Kidney glomerular epithelial cell (primary cell): ENCODE results near the gene CIRBP.
"Not testable (repeated sequence)": the region's sequence is repeated elsewhere in the genome, so short reads cannot be mapped to it uniquely, and the experiment has no call there.

ENCODE experiments used
- DNase-seq: peaks from one replicate; lab custom pipeline; 2025; lab: John Stamatoyannopoulos, UW

CIRBP gene

DNA sequence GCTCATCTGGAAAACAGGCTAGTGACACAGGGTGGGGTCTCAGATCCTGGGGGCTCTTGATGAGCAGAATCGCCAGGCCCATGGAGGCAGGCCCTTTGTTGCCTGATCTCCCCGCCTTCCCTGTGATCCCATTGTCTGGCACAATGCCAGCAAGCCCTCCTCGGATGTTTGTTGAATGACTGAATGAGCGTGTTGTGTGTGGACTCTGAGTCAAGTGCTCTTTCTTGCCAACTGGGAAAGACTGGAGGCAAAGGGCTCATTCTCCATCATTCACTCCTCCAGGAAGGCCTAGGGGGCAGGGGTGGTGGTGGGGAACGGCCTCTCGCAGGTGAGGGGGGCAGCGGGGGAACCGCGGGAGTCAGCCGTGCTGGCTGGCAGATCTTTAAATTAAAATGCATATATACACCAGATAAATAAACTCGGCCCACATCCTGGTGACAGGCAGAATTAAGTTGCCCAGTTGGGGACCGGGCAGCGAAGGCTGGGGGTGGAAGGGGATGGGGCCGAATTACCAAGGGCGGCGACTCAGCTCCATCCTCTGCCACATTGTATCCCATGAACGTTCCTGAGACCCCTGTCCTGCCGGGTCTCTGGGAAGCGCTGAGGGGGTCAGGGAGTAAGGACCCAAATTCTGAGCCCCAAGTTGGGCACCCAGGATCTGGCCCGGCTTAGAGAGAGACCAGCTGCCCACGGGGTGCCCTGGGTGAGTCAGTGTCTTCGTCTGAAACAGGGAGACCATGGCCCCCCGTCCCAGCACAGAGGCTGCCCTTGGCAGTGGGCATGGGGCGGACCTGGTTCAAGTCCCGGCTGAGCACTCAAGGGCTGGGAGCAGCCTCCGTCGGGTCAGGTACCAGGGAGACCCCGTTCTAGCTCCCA lies 41.1 kb downstream of the CIRBP start:
- DNase-seq = no peak

DNA sequence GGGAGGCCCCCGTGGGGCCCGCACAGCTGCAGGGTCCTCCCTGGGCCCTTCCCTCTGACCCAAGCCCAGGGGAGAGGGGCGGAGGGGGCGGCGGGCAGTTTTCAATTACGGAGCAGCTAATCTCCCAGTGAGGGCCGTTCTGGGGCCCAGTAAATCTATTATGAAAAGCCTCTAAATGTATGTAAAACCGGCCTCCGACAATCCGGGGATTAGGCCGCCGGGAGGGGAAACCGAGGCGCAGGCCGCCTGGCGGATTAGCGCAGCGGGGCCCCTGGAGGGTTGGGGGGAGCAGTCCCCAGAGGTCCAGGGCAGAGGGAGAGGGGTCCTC lies 41.7 kb downstream of the CIRBP start:
- no peak for DNase-seq

DNA sequence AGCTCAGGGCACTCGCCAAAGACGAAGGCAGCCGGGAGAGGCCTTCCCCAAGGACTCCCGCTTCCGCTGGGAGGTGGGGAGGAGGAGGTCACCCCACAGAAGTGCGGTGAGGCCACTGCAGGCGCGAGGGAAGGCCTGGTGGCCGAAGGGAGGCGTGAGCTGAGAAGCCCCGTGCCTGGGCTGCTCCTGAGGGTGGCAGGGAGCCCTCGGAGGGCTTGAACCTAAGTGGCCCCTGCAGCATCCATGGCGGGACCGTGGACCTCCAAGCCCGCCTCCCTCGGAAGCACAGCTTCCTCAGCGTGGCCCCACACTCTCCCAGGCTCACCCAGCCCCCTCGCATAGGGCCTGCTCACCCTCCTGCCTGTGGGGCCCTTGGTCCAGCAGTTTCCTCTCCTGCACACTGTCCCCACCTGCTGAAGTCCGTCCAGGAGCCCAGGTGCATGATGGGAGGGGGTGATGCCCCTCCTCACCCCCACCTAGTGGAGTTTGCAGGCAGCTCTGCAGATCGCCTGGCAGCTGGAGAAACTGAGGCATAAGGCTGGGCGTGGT lies 42.5 kb downstream of the CIRBP start:
- DNase-seq = no peak

DNA sequence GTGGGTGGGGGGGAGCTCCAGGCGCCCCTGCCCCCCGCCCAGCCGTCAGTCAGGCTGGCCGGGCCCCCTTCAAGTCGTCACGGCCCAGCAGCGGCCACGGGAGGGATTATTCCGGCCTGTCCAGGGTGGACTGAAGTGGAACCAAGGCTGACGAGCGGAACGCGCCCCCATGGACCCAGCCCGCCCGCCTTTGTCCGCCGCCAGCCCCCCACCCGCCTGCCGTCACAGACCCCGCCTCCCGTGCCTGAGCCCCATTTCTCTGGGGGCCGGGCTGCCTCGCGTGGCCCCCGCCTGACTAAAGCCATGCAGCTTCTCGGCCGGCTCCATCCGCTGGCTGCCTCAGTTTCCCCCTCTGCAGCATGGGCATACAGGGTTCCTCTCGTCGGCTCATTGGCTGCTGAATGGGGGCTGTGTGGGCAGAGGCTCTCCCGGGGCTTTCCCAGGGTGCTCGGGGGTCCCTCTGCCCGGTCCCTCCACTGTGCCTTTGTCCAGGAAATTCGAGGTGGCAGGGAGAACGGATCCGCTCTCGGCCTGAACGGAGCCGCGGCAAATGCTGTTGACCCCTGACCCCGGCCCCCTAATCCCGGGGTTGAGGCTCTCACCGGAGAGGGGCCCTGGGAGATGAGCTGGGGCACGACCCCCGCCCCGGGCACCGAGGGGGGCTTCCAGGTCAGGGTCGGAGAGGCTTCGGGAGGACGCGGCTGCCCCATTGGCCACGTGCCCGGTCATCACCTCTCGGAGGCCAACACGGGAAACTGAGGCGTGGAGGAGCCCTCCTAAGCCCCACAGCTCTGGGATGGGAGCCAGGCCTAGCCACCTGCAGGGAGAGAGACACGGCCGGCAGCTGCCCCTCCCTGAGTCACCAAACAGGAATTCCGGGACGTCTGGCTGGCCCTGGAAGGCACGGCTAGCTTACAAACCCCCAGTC lies 43.9 kb downstream of the CIRBP start:
- DNase-seq = peak; percentile 70

DNA sequence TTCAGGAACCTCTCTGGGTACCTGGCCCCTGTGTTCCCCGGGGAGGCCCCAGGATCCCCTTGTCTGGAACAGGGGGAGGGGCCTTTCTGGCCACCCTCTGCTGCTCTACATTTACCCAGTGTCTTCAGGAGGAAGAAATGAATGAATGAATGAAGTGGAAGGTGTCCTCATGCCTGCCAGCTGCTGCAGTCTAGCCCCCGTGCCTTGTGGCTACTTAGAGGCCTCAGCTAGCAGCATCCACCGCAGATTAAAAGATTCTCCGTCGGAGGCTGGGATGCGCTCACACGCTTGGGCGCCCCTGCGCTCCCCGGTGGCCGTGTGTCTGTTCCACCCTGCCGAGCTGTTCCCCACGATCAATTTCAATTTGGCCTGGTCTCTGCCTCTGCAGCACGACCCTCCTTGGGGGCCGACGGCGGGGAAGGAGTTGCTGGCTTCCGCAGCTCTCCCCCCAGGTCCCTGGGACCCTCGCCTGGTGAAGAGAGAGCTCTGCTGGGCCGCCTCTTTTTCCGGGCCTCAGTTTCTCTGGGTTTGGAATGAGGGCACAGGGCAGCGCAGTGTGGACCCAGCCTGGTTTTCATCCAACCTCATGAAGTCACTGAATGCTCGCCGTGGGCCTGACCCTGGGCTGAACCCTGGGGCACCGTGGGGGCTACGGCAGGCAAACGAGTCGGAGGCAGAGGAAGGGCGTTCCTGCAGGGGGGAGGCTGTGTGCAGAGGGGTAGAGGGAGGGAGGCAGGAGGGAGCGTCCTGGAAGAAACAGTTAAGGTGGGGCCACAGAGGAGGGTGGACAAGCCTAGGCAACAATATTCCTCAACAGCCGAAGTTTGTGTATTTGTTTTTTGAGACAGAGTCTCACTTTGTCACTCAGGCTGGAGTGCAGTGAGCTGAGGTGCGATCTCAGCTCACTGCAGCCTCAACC lies 44.8 kb downstream of the CIRBP start:
- DNase-seq = no peak

DNA sequence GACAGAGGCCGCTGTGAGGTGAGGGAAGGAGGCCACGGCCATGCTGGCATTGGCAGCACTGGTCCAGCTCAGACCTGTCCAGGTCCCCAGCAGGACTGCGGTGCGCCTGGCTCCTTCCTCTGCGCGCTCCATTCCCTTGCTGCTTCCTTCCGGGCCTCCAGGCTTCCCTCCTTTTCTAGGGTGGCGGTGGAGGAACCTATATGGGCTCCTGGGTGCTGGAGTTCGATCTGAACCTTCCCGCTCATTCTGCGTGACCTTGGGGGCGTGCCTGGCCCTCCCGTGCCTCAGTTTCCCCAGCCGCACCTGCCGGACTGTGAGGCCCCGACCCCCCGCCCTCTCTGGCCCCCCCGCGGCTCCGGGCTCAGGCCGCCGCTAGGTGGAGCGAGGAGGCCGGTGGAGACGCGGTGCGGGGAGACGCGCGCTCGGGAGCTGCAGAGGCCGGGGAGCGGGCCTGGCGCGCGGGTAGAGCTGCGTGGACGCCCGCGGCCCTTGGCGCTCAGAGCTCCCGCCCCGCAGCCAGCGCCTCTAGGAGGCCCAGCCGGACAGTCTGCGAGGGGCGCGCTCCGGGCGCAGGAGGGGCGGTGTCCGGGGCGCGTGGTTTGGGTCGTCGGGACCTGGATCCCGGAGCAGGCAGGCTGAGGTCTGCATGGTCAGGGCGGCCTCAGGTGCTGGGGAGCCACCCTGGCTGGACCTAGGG lies 46.5 kb downstream of the CIRBP start:
- DNase-seq = peak; percentile 15

DNA sequence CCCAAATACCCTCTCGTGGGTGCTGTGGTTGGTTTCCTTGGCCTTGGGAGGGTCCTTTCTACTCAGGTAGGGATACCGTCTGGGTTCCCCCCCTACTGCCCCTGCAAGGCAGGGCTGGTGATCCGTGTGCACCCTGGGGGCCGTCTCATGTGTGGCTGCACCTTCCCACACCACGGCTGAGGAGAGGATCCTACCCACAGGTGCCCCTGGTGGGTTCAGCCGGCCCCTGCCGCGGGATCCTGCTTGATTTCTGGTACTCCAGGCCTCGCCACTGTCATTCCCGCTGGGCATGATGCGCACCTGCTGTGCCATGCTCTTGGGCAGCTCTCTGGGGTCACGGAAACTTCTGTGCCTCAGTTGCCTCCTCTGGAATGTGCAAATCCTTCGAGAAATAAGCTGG lies 47.3 kb downstream of the CIRBP start:
- DNase-seq = no peak

DNA sequence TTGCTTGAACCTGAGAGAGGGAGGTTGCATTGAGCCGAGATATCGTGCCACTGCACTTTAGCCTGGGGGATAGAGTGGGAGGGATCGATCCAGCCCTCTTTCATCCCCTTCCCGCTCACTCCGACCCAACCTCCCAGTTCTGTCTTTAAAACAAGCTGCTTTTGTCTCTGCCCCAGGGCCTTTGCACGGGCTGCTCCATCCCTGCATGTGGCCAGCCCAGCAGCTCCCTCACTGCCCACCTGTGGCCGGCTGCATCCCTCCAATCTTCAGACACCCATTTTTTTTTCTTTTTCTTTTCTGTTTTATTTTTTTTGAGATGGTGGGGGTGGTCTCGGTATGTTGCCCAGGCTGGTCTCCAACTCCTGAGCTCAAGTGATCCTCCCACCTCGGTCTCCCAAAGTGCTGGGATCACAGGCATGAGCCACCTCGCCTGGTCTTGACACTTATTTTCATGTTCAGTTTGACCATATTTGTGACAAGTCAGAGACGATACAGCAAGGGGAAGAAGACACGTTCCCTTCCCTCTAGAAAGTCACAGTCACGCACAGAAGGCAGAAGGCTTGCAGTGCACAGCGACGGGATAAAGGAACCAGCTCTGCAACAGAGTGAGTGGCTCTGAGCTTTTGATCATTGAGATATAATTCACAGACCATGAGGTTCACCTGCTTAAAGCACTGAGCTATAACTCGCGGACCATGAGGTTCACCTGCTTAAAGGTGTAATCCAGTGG lies 48.3 kb downstream of the CIRBP start:
- DNase-seq = no peak

DNA sequence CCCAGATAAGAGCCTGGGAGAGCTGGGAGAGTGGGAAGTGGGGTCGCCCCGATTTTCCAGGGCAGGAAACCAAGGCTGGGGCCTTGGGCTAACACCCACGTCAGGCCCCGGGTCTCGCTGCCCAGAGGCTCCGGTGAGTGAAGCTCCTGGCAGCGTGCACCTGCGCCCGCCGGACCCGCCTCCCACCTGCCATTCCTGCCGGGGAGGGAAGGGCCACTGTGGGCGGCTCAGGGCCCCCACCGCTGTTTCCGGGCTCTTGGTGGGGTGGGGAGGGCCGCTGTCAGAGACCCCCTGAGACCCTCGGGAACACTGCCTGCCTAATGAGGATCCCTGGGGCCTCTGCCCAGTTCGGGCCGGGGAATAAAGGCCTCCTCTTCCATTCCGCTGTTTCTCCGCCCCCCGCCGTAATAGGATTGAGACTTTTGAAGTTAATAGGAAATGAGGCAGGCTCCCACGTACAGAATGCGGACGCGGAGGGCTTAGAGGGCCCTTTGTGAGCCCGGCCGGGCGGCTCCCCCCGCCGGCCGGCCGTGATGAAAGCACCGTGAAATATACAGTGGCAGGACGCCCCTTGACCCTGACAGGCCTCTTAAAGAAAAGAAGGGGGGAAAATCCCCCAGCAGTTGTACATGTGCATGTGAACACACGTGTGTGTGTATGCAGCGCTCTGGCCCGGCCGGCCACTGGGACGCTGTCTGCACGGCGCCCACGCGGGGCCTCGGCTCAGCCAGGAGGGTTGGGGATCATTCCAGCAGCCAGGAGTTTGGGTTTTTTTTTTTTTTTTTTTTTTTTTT lies 49.7 kb downstream of the CIRBP start:
- DNase-seq = no peak

DNA sequence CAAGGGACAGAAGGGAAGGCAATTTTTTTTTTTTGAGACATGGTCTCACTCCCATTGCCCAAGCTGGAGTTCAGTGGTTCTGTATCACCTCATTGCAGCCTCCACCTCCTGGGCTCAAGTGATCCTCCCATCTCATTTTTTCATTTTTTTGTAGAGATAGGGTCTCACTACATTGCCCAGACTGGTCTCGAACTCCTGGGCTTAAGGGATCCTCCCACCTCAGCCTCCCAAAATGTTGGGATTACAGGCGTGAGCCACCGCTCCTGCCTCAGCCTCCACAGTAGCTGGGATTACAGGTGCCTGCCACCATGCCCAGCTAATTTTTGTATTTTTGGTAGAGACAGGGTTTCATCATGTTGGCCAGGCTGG lies 51.1 kb downstream of the CIRBP start:
- not testable (repeated sequence) for DNase-seq

DNA sequence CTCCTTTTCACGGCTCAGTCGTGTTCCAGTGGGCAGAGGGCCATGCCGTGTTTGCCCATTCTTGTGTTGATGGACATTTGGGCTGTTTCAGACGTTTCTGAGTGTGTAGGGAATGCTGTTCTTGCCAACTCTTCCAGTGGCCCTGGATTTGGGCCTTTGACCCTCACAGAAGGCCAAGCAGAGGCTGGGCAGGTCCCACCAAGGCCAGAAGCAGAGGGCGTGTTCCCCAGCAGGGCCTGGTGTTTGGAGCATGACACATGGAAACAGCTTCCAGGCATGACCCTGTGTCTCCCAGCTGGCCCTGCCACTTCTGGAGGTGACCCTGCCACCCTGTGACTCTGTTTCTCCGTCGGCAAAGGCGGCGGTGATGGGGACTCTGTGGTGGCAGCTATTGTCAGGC lies 52.4 kb downstream of the CIRBP start:
- DNase-seq = no peak

DNA sequence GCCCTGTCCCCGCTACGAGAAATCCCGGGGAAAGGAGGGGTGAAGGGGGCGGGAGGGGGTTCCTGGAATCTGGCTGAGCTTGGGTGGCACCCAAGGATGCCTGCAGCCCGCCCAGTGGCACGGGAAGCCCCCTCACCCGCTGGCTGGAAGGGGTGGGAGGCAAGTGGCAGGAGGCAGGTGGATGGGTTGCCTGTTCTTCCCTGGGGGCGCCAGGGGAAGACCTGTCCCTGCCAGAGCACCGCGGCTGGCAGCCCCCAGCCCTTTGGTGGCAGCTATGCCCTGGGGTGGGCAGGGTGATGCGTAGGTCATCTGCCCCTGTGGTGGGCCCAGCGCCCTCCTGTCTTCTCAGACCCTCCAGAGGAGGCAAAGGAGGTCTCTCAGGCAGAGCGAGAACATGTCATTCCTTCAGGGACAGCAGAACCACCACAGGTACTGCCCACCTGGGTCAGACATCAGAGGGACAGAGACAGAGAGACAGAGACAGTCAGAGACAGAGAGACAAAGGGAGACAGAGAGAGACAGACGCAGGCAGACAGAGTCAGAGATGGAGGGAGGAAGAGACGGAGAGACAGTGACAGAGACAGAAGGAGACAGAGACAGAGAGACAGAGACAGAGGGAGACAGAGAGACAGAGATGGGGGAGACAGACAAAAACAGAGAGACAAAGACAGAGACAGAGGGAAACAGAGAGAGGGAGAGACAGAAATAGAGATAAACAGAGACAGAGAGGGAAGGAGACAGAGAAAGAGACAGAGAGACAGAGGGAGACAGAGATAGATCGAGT lies 53.3 kb downstream of the CIRBP start:
- no peak for DNase-seq

DNA sequence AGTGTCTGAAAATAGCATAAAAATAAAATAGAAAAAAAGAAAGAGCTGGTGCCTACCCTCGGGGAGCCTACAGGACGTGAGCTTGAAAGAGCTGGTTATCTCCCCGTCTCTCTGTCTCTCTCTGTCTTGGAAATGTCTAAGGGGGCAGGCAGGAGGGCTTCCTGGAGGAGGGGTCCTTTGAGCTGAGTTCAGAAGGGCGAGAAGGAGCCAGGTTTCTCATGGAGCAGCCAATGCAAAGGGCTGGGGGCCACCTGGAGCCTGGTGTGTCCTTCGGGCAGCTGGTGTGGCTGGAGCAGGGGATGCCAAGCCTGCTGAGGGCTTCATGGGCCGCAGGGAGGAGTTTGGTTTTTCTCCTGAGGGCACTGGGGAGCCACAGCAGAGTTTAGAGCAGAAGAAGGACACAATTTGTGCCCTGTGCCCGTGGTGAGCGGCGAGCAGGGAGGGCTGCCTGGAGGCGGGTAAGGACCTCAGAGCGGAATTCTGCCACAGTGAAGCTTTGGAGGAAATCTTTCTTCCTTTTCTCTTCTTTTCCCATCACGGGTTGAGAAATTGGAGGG lies 55.2 kb downstream of the CIRBP start:
- no peak for DNase-seq
